Colonic mucosa (tissue), 4 donors: Measurements from ENCODE around the gene KDM4B. TPM values are rescaled to one million over a fixed set of nuclear protein-coding genes. Genes with fewer than 3 reads are reported as not detected.

ENCODE experiments used
- DNase-seq: peaks from one replicate; pipeline ENCODE4 v3.0.0-alpha.2; 2020
- H3K27ac ChIP-seq: fragments of 200-600 bp; one replicate; pipeline ENCODE4 v1.8.0; 2021
- H3K27me3 ChIP-seq: fragments of 200-600 bp; one replicate; pipeline ENCODE4 v1.8.0; 2021
- H3K36me3 ChIP-seq: fragments of 200-600 bp; one replicate; pipeline ENCODE4 v1.8.0; 2021
- H3K4me1 ChIP-seq: fragments of 200-600 bp; one replicate; pipeline ENCODE4 v1.8.0; 2021; ENCODE audit warnings: mild to moderate bottlenecking
- H3K4me3 ChIP-seq: fragments of 200-600 bp; one replicate; pipeline ENCODE4 v1.8.0; 2021
- H3K9ac ChIP-seq, 2 donors: one replicate each; pipeline ENCODE4 v1.7.0; 2013; ENCODE audit warnings: control low read depth in 2 of 2, low read depth in 2 of 2, low read length in 2 of 2
- H3K9me3 ChIP-seq: fragments of 200-600 bp; one replicate; pipeline ENCODE4 v1.8.0; 2021
- intact Hi-C: fragments of 100-400 bp; cut with DNase I; formaldehyde crosslinking; loops from one replicate; pipeline ENCODE4 v1.14.1; 2022
- total RNA-seq, 2 donors: library from RNA; stranded (reverse); fragmentation: NEBNext Ultra II Directional in 1 of 2; extraction: Animal tissue kit (Norgen Biotek cat#: 25700) in 1 of 2; gene quantifications; one replicate each; pipeline ENCODE4 v1.2.1, GENCODE V29; 2021
- TF ChIP-seq, protein P1 (sequence below): fragments of 200-600 bp; IDR thresholded peaks from one replicate; pipeline ENCODE4 v1.8.0; 2022; ENCODE audit warnings: antibody characterized with exemption, mild to moderate bottlenecking
- donor health status: healthy.
- donor health status: DM: no; HTN: no; CAD: no.
- donor health status: DM: no; HTN: no; CAD: no.

The KDM4B gene
- total RNA-seq, 2 donors from 2014 or later, result 35.2 to 52.9 TPM

DNA sequence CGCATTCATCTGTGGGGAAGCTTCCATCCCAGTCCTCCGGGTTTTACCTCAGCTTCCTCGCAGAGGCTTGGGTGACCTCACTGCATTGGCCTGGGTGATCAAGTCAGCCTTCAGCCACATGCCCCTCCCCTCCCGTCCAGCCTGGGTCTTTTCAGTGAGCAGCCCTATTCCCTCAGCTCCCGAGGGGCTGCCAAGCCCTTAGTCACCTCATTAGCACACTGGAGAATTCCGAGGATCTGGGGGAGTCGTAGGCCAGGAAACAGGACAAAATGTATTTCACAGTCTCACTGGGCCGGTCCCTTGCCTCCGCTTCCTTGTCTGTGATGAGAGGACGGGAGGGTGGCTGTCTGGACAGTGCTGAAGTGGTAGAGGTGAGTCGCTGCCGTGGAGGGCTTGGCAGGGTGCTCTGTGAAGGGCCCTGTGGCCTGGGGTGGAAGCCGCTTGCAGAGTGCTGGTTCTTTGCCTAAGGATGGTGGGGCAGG lies 19.9 kb downstream of the KDM4B start:
- no peak overlapping the region for H3K27ac ChIP-seq
- TF ChIP-seq, protein P1, sequence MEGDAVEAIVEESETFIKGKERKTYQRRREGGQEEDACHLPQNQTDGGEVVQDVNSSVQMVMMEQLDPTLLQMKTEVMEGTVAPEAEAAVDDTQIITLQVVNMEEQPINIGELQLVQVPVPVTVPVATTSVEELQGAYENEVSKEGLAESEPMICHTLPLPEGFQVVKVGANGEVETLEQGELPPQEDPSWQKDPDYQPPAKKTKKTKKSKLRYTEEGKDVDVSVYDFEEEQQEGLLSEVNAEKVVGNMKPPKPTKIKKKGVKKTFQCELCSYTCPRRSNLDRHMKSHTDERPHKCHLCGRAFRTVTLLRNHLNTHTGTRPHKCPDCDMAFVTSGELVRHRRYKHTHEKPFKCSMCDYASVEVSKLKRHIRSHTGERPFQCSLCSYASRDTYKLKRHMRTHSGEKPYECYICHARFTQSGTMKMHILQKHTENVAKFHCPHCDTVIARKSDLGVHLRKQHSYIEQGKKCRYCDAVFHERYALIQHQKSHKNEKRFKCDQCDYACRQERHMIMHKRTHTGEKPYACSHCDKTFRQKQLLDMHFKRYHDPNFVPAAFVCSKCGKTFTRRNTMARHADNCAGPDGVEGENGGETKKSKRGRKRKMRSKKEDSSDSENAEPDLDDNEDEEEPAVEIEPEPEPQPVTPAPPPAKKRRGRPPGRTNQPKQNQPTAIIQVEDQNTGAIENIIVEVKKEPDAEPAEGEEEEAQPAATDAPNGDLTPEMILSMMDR, result no peak
- DNase-seq, result no peak
- H3K9ac ChIP-seq, result peak overlapping the region in 1 of 2 donors; percentile 43
- no peaks in the 10 kb centered on the region for H3K27me3 ChIP-seq
- H3K9me3 ChIP-seq, result no peaks in the 10 kb centered on the region
- no peaks in the 10 kb centered on the region for H3K4me1 ChIP-seq
- intact Hi-C loops, result no loop called here
- no peaks in the 10 kb centered on the region for H3K36me3 ChIP-seq
- H3K4me3 ChIP-seq, result no peak overlapping the region

GRCh38 chr19:4990306-4990705 lies 21.4 kb downstream of the KDM4B start:
- TF ChIP-seq, protein P1, result no peak
- Histone ChIP-seq H3K27me3 (no peaks in the 10 kb centered on the region), H3K4me3 (no peak overlapping the region), H3K9ac (no peak overlapping the region), H3K4me1 (no peaks in the 10 kb centered on the region), H3K9me3 (no peaks in the 10 kb centered on the region), H3K36me3 (no peaks in the 10 kb centered on the region), H3K27ac (no peak overlapping the region)
- intact Hi-C loops, result no loop called here
- no peak for DNase-seq

- no peak overlapping the region for H3K9ac ChIP-seq
- TF ChIP-seq, protein P1, result no peak
- intact Hi-C loops, result no loop called here
- no peak overlapping the region for H3K4me3 ChIP-seq
- no peaks in the 10 kb centered on the region for H3K4me1 ChIP-seq
- no peak for DNase-seq
- no peak overlapping the region for H3K27ac ChIP-seq
- H3K9me3 ChIP-seq, result no peaks in the 10 kb centered on the region
- no peaks in the 10 kb centered on the region for H3K36me3 ChIP-seq
- H3K27me3 ChIP-seq, result no peaks in the 10 kb centered on the region
These were observed 22.6 kb downstream of the KDM4B start for GRCh38 chr19:4991538-4991937.

GRCh38 chr19:4991996-4992698 lies 23.2 kb downstream of the KDM4B start:
- H3K4me1 ChIP-seq, result no peaks in the 10 kb centered on the region
- H3K27ac ChIP-seq, result no peak overlapping the region
- TF ChIP-seq, protein P1, result no peak
- DNase-seq, result no peak
- H3K9ac ChIP-seq, result no peak overlapping the region
- intact Hi-C loops, result no loop called here
- H3K9me3 ChIP-seq, result no peaks in the 10 kb centered on the region
- no peaks in the 10 kb centered on the region for H3K36me3 ChIP-seq
- no peak overlapping the region for H3K4me3 ChIP-seq
- no peaks in the 10 kb centered on the region for H3K27me3 ChIP-seq

GRCh38 chr19:4993683-4994082 lies 24.8 kb downstream of the KDM4B start:
- Histone ChIP-seq H3K4me1 (no peaks in the 10 kb centered on the region), H3K27ac (no peak overlapping the region), H3K9me3 (no peaks in the 10 kb centered on the region), H3K4me3 (no peak overlapping the region), H3K9ac (no peak overlapping the region), H3K36me3 (no peaks in the 10 kb centered on the region), H3K27me3 (no peaks in the 10 kb centered on the region)
- no peak for DNase-seq
- intact Hi-C loops, result no loop called here
- TF ChIP-seq, protein P1, result no peak
